Anterior cingulate cortex (tissue), 58 donors: ENCODE data around the gene TEX44.
"Not testable (repeated sequence)": the region's sequence is repeated elsewhere in the genome, so short reads cannot be mapped to it uniquely, and the experiment has no call there.

ENCODE experiments used
- DNase-seq, 58 donors: peaks; one replicate each; lab custom pipeline; 2025; lab: John Stamatoyannopoulos, UW

The TEX44 gene

GRCh38 chr2:231568785-231569435 is 23.8 kb upstream of the TEX44 start:
- DNase-seq: no peak

- not testable (repeated sequence) for DNase-seq
Observed at GRCh38 chr2:231570915-231571314, 21.7 kb upstream of the TEX44 start.

GRCh38 chr2:231571661-231572191 is 20.9 kb upstream of the TEX44 start:
- no peak for DNase-seq

- no peak for DNase-seq
Observed at GRCh38 chr2:231573096-231573495, 19.6 kb upstream of the TEX44 start.

- DNase-seq: no peak
Observed at GRCh38 chr2:231573698-231574421, 18.8 kb upstream of the TEX44 start.

GRCh38 chr2:231575612-231576256 is 16.9 kb upstream of the TEX44 start:
- no peak for DNase-seq

GRCh38 chr2:231576465-231576864 is 16.2 kb upstream of the TEX44 start:
- DNase-seq: no peak

- DNase-seq: not testable (repeated sequence)
Observed at GRCh38 chr2:231578655-231579054, 14.0 kb upstream of the TEX44 start.

GRCh38 chr2:231579560-231579959 is 13.1 kb upstream of the TEX44 start:
- DNase-seq: no peak

GRCh38 chr2:231581328-231581727 is 11.3 kb upstream of the TEX44 start:
- no peak for DNase-seq

- DNase-seq: no peak
Observed at GRCh38 chr2:231583982-231584381, 8.7 kb upstream of the TEX44 start.

GRCh38 chr2:231587744-231588143 is 4.9 kb upstream of the TEX44 start:
- not testable (repeated sequence) for DNase-seq

GRCh38 chr2:231589656-231590055 is 3.0 kb upstream of the TEX44 start:
- DNase-seq: no peak

GRCh38 chr2:231590614-231591013 is 2.0 kb upstream of the TEX44 start:
- DNase-seq: no peak

- DNase-seq: no peak
Observed at GRCh38 chr2:231593666-231594065, 1.0 kb downstream of the TEX44 start.

GRCh38 chr2:231597014-231597611 is 4.4 kb downstream of the TEX44 start:
- DNase-seq: peak in 50 of 58 donors; percentile 19 to 87 (median 48)

GRCh38 chr2:231597627-231598026 is 5.0 kb downstream of the TEX44 start:
- peak in 18 of 58 donors; percentile 33 to 84 (median 44) for DNase-seq

- peak in 2 of 58 donors; percentile 23 to 30 for DNase-seq
Observed at GRCh38 chr2:231600619-231601355, 8.1 kb downstream of the TEX44 start.

- DNase-seq: peak in 49 of 58 donors; percentile 7 to 85 (median 50)
Observed at GRCh38 chr2:231601356-231602229, 8.9 kb downstream of the TEX44 start.
